OCI-LY1 (cell line): Measurements from ENCODE around the gene RDH14.

Source experiments
- H2AFZ ChIP-seq: fragments of 200-600 bp; sonication (generic), shearing (Covaris generic); 2 replicates; pipeline ENCODE4 v1.6.0; 2014; ENCODE audit warnings: antibody characterized with exemption, mild to moderate bottlenecking, low read length
- H3F3A ChIP-seq: fragments of 200-600 bp; sonication (generic), shearing (Covaris generic); 2 replicates; pipeline ENCODE4 v1.6.0; 2014; ENCODE audit warnings: mild to moderate bottlenecking, antibody characterized with exemption, low read length, moderate library complexity; ENCODE audit not compliant: insufficient read depth
- H3K27ac ChIP-seq: fragments of 200-600 bp; sonication (generic); 2 replicates; pipeline ENCODE4 v1.5.1; 2014; ENCODE audit warnings: low read length, mixed run types, mild to moderate bottlenecking, low read depth; ENCODE audit not compliant: poor library complexity, severe bottlenecking
- H3K27me3 ChIP-seq: fragments of 200-600 bp; sonication (generic); 2 replicates; pipeline ENCODE4 v1.6.0; 2014; ENCODE audit warnings: antibody characterized with exemption, mild to moderate bottlenecking, low read length, moderate library complexity; ENCODE audit not compliant: insufficient read depth
- H3K36me3 ChIP-seq: fragments of 200-600 bp; sonication (generic); 2 replicates; pipeline ENCODE4 v1.6.1; 2014; ENCODE audit warnings: mild to moderate bottlenecking, antibody characterized with exemption, low read length, moderate library complexity, mixed read lengths; ENCODE audit not compliant: insufficient read depth
- H3K4me1 ChIP-seq: fragments of 200-600 bp; sonication (generic); 2 replicates; pipeline ENCODE4 v1.5.1; 2014; ENCODE audit warnings: mild to moderate bottlenecking, low read length, moderate library complexity; ENCODE audit not compliant: insufficient read depth, severe bottlenecking
- H3K4me2 ChIP-seq: fragments of 200-600 bp; sonication (generic), shearing (Covaris generic); 2 replicates; pipeline ENCODE4 v1.6.1; 2014; ENCODE audit warnings: low read length
- H3K4me3 ChIP-seq: fragments of 200-600 bp; sonication (generic); 2 replicates; pipeline ENCODE4 v1.5.1; 2014; ENCODE audit warnings: low read length, low read depth, mild to moderate bottlenecking, mixed read lengths; ENCODE audit not compliant: poor library complexity, severe bottlenecking
- H3K79me2 ChIP-seq: fragments of 200-600 bp; shearing (Covaris generic); 2 replicates; pipeline ENCODE4 v1.6.1; 2016; ENCODE audit warnings: mixed run types, low read length, mixed read lengths; ENCODE audit not compliant: insufficient read depth
- H3K9ac ChIP-seq: fragments of 200-600 bp; sonication (generic), shearing (Covaris generic); 2 replicates; pipeline ENCODE4 v1.6.1; 2014; ENCODE audit warnings: mild to moderate bottlenecking, low read length, mixed read lengths
- H3K9me2 ChIP-seq: fragments of 200-600 bp; sonication (generic), shearing (Covaris generic); 2 replicates; pipeline ENCODE4 v1.6.1; 2014; ENCODE audit warnings: low read depth, mild to moderate bottlenecking, low read length, mixed read lengths
- H3K9me3 ChIP-seq: fragments of 200-600 bp; shearing (Covaris generic); 2 replicates; pipeline ENCODE4 v1.6.1; 2014; ENCODE audit warnings: low read length, mixed read lengths
- H4K20me1 ChIP-seq: fragments of 200-600 bp; sonication (generic), shearing (Covaris generic); 2 replicates; pipeline ENCODE4 v1.6.0; 2016; ENCODE audit warnings: mild to moderate bottlenecking, low read length; ENCODE audit not compliant: insufficient read depth
- EZH2 ChIP-seq: fragments of 200-600 bp; sonication (generic), shearing (Covaris generic); IDR thresholded peaks from 2 replicates; pipeline ENCODE4 v1.8.0; 2017; ENCODE audit warnings: borderline replicate concordance, mixed run types, mild to moderate bottlenecking, antibody characterized with exemption, low read length, moderate library complexity, mixed read lengths
- TF ChIP-seq, protein P1 (sequence below): fragments of 200-600 bp; sonication (generic), shearing (Covaris generic); IDR thresholded peaks from 2 replicates; pipeline ENCODE4 v1.5.1; 2017; ENCODE audit warnings: mild to moderate bottlenecking, antibody characterized with exemption, low read length, moderate library complexity, mixed read lengths

Gene RDH14

GRCh38 chr2:18527822-18528221 is 32.6 kb downstream of the RDH14 start:
- Histone ChIP-seq H3K27ac (no peak overlapping the region), H4K20me1 (no peaks in the 10 kb centered on the region), H3K9ac (no peak overlapping the region), H3K9me3 (no peaks in the 10 kb centered on the region), H3K4me2 (no peak overlapping the region), H3K27me3 (no peaks in the 10 kb centered on the region), H3K4me3 (no peak overlapping the region), H3K4me1 (no peaks in the 10 kb centered on the region), H3K79me2 (no peaks in the 10 kb centered on the region), H3F3A (no peaks in the 10 kb centered on the region), H3K36me3 (no peaks in the 10 kb centered on the region), H2AFZ (no peak overlapping the region), H3K9me2 (no peaks in the 10 kb centered on the region)
- TF ChIP-seq, protein P1, sequence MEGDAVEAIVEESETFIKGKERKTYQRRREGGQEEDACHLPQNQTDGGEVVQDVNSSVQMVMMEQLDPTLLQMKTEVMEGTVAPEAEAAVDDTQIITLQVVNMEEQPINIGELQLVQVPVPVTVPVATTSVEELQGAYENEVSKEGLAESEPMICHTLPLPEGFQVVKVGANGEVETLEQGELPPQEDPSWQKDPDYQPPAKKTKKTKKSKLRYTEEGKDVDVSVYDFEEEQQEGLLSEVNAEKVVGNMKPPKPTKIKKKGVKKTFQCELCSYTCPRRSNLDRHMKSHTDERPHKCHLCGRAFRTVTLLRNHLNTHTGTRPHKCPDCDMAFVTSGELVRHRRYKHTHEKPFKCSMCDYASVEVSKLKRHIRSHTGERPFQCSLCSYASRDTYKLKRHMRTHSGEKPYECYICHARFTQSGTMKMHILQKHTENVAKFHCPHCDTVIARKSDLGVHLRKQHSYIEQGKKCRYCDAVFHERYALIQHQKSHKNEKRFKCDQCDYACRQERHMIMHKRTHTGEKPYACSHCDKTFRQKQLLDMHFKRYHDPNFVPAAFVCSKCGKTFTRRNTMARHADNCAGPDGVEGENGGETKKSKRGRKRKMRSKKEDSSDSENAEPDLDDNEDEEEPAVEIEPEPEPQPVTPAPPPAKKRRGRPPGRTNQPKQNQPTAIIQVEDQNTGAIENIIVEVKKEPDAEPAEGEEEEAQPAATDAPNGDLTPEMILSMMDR = no peak
- TF ChIP-seq EZH2 = no peak

DNA sequence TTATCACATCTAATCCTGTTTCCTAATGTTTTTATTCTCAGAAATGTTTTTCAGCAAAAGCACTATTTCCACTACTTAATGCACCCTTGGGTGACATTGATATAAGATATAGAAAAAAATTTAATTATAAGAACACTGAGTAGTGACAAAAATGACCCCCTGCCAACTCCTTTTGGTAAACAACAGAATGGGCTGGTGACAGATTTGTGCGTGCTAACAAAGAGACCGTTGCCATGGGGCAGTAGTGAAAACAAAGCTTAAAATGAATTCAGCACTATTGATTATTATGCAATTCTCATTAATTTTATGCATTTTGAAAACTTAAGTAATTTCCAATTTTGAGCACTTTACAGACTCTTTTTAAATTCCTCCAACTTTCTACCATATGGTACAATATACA is 33.1 kb downstream of the RDH14 start:
- Histone ChIP-seq H3K4me2 (no peak overlapping the region), H3K4me1 (no peaks in the 10 kb centered on the region), H2AFZ (no peak overlapping the region), H3F3A (no peaks in the 10 kb centered on the region), H3K9me2 (no peaks in the 10 kb centered on the region), H3K9me3 (no peaks in the 10 kb centered on the region), H3K27ac (no peak overlapping the region), H4K20me1 (no peaks in the 10 kb centered on the region), H3K79me2 (no peaks in the 10 kb centered on the region), H3K27me3 (no peaks in the 10 kb centered on the region), H3K4me3 (no peak overlapping the region), H3K36me3 (no peaks in the 10 kb centered on the region), H3K9ac (no peak overlapping the region)
- TF ChIP-seq EZH2 = no peak

GRCh38 chr2:18526429-18526828 is 34.0 kb downstream of the RDH14 start:
- Histone ChIP-seq H3K4me2 (no peak overlapping the region), H3K9ac (no peak overlapping the region), H3K27ac (no peak overlapping the region), H2AFZ (no peak overlapping the region), H3K27me3 (no peaks in the 10 kb centered on the region), H3K79me2 (no peaks in the 10 kb centered on the region), H3K4me3 (no peak overlapping the region), H4K20me1 (no peaks in the 10 kb centered on the region), H3K9me3 (no peaks in the 10 kb centered on the region), H3K36me3 (no peaks in the 10 kb centered on the region), H3F3A (no peaks in the 10 kb centered on the region), H3K4me1 (no peaks in the 10 kb centered on the region), H3K9me2 (no peaks in the 10 kb centered on the region)
- TF ChIP-seq, protein P1 = no peak
- no peak for TF ChIP-seq EZH2

DNA sequence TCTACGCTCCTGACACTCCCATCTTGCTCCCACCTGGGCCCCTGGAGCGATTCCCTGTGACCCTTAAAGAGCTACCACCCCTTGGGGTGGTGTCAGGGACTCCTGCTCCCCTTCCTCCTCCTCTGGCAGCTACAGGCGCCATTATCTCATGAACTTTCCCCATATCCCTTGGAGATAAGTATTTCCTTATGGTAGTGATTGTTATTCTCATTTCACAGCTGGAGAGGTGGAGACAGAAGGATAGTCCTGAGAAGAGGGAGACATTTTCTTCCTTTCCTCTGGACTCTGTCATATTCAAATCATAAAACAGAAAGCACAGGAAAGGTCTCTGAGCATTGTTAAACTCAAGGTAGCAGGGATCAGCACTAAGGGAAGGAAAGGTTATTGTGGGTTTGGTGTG is 34.6 kb downstream of the RDH14 start:
- no peak overlapping the region for H3K4me3 ChIP-seq
- no peaks in the 10 kb centered on the region for H3K9me3 ChIP-seq
- H3K9ac ChIP-seq = no peak overlapping the region
- TF ChIP-seq EZH2 = no peak
- TF ChIP-seq, protein P1 = no peak
- H4K20me1 ChIP-seq = no peaks in the 10 kb centered on the region
- no peak overlapping the region for H3K27ac ChIP-seq
- H3F3A ChIP-seq = no peaks in the 10 kb centered on the region
- no peaks in the 10 kb centered on the region for H3K36me3 ChIP-seq
- no peak overlapping the region for H3K4me2 ChIP-seq
- no peaks in the 10 kb centered on the region for H3K9me2 ChIP-seq
- no peak overlapping the region for H2AFZ ChIP-seq
- no peaks in the 10 kb centered on the region for H3K27me3 ChIP-seq
- H3K4me1 ChIP-seq = no peaks in the 10 kb centered on the region
- no peaks in the 10 kb centered on the region for H3K79me2 ChIP-seq
